Esophagus muscularis mucosa (tissue), 3 donors: ENCODE results near the gene GSG1L.

Experiments
- POLR2A ChIP-seq: fragments of 450-650 bp; IDR thresholded peaks from one replicate; pipeline ENCODE4 v1.6.1; 2017; ENCODE audit warnings: antibody characterized with exemption, moderate library complexity, mild to moderate bottlenecking, low read depth
- TF ChIP-seq, protein P1 (sequence below), 3 experiments: fragments of 200-600 bp in 2 of 3; fragments of 450-650 bp in 1 of 3; sonication (generic) in 2 of 3; IDR thresholded peaks; one replicate each; pipeline ENCODE4 v1.5.1; 2017 to 2019; ENCODE audit warnings: antibody characterized with exemption in 3 of 3, mild to moderate bottlenecking in 2 of 3, moderate library complexity in 1 of 3

- TF ChIP-seq, protein P1, sequence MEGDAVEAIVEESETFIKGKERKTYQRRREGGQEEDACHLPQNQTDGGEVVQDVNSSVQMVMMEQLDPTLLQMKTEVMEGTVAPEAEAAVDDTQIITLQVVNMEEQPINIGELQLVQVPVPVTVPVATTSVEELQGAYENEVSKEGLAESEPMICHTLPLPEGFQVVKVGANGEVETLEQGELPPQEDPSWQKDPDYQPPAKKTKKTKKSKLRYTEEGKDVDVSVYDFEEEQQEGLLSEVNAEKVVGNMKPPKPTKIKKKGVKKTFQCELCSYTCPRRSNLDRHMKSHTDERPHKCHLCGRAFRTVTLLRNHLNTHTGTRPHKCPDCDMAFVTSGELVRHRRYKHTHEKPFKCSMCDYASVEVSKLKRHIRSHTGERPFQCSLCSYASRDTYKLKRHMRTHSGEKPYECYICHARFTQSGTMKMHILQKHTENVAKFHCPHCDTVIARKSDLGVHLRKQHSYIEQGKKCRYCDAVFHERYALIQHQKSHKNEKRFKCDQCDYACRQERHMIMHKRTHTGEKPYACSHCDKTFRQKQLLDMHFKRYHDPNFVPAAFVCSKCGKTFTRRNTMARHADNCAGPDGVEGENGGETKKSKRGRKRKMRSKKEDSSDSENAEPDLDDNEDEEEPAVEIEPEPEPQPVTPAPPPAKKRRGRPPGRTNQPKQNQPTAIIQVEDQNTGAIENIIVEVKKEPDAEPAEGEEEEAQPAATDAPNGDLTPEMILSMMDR (IDR thresholded peaks at IDR 0.05) = no peak
- no peak for TF ChIP-seq POLR2A
Observed at GRCh38 chr16:27969574-27969973, 93.9 kb downstream of the GSG1L start.
